ENCODE measurements around the gene KRTAP27-1. TPM values are rescaled to one million over a fixed set of nuclear protein-coding genes. Genes with fewer than 3 reads are reported as not detected.

The KRTAP27-1 gene
- total RNA-seq, 2 donors from 2014 or later: not detected

- DNase-seq (no peak), ATAC-seq (no peak)
- intact Hi-C loops (cut with DNase I, micrococcal nuclease): no loop called here
Observed at GRCh38 chr21:30315701-30316100, 21.8 kb downstream of the KRTAP27-1 start.

- intact Hi-C loops (cut with DNase I, micrococcal nuclease): no loop called here
- no peak for DNase-seq
- ATAC-seq: no peak
Observed at GRCh38 chr21:30306884-30307283, 30.6 kb downstream of the KRTAP27-1 start.

GRCh38 chr21:30305136-30305535, 32.4 kb downstream of the KRTAP27-1 start:
- intact Hi-C loops (cut with DNase I, micrococcal nuclease): no loop called here
- DNase-seq (no peak), ATAC-seq (no peak)

DNA sequence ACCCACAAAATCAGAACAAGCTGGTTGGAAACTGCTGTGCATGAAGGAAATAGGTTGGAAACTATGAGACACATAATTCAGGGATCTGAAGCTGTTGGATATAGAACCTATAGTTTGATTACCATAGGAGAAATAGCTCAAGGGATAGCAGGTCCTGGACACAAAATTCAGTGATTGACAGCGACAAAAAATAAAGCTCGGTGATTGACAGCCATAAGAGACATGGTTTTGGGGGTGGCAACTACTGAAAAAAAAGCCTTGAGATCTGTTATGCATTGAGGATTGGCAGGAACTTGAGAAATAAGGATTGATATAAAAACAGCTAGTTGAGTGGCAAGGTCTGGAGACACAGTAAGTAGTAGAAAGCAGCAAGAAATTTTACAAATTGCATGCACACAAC, 48.3 kb downstream of the KRTAP27-1 start, which contains the start of gene KRTAP25-1:
KRTAP25-1 (minus strand) TSS at position 300 of the 400 bp plus-strand sequence; CDS start at position 276, 24 bp downstream.
- DNase-seq (no peak), ATAC-seq (no peak)
- intact Hi-C loops (cut with DNase I, micrococcal nuclease): no loop called here

Small RNAs within 50 kb of the gene (microRNA-seq; reads per million reads assigned to microRNA genes)
- 0 reads per million in 2 donors for gene MIR4327

Other genes with a start within 250 kb of the KRTAP27-1 start
- gene CLDN17, start 170.9 kb downstream of the KRTAP27-1 start, total RNA-seq: not detected
- 10 to 100 TPM; 65.7 to 89.0 TPM for gene CLDN8, start 121.6 kb downstream of the KRTAP27-1 start, total RNA-seq
- not detected for gene KRTAP24-1, start 54.7 kb downstream of the KRTAP27-1 start, total RNA-seq
- not detected for gene KRTAP25-1, start 48.2 kb downstream of the KRTAP27-1 start, total RNA-seq
- gene KRTAP26-1, start 17.4 kb downstream of the KRTAP27-1 start, total RNA-seq: not detected
- gene KRTAP23-1, start 10.9 kb upstream of the KRTAP27-1 start, total RNA-seq: not detected
- 1 to 10 TPM; 1.9 to 10.0 TPM for gene KRTAP13-2, start 34.6 kb upstream of the KRTAP27-1 start, total RNA-seq
- gene KRTAP13-1, start 58.3 kb upstream of the KRTAP27-1 start, total RNA-seq: not detected
- gene KRTAP13-3, start 88.2 kb upstream of the KRTAP27-1 start, total RNA-seq: not detected
- not detected for gene KRTAP13-4, start 92.5 kb upstream of the KRTAP27-1 start, total RNA-seq
- not detected for gene KRTAP15-1, start 102.6 kb upstream of the KRTAP27-1 start, total RNA-seq
- not detected for gene KRTAP19-1, start 142.7 kb upstream of the KRTAP27-1 start, total RNA-seq
- gene KRTAP19-2, start 149.7 kb upstream of the KRTAP27-1 start, total RNA-seq: not detected
- not detected for gene KRTAP19-3, start 154.3 kb upstream of the KRTAP27-1 start, total RNA-seq
- gene KRTAP19-4, start 159.5 kb upstream of the KRTAP27-1 start, total RNA-seq: not detected
- not detected for gene KRTAP19-5, start 164.4 kb upstream of the KRTAP27-1 start, total RNA-seq
- not detected for gene KRTAP19-6, start 204.2 kb upstream of the KRTAP27-1 start, total RNA-seq
- not detected for gene KRTAP19-7, start 223.6 kb upstream of the KRTAP27-1 start, total RNA-seq